Gastroesophageal sphincter (tissue), 4 donors: ENCODE results near the gene CNTNAP2. TPM values are rescaled to one million over a fixed set of nuclear protein-coding genes. Genes with fewer than 3 reads are reported as not detected.

Experiments
- ATAC-seq: fragments of 150-250 bp; one replicate; pipeline ENCODE4 v1.9.1; 2016; ENCODE audit warnings: mild to moderate bottlenecking, moderate library complexity
- H3K27ac ChIP-seq, 4 donors: fragments of 200-600 bp; sonication (generic) in 3 of 4; 1 replicate in 3 of 4; 2 replicates in 1 of 4; pipeline ENCODE4 v1.5.1; 2016 to 2019
- H3K27me3 ChIP-seq: fragments of 200-600 bp; sonication (generic); one replicate; pipeline ENCODE4 v1.5.1; 2019
- H3K36me3 ChIP-seq, 2 donors: fragments of 200-600 bp; sonication (generic); one replicate each; pipeline ENCODE4 v1.5.1; 2019; ENCODE audit warnings: control low read depth in 1 of 2
- H3K4me1 ChIP-seq, 3 donors: fragments of 200-600 bp; sonication (generic); 1 replicate in 2 of 3; 2 replicates in 1 of 3; pipeline ENCODE4 v1.5.1; 2016 to 2019; ENCODE audit warnings: control low read depth in 2 of 3
- H3K4me3 ChIP-seq, 2 donors: fragments of 200-600 bp; sonication (generic); one replicate each; pipeline ENCODE4 v1.5.1; 2019; ENCODE audit warnings: mild to moderate bottlenecking in 1 of 2, moderate library complexity in 1 of 2
- H3K9me3 ChIP-seq, 3 donors: fragments of 200-600 bp; sonication (generic); one replicate each; pipeline ENCODE4 v1.5.1; 2017 to 2019; ENCODE audit warnings: control low read depth in 2 of 3
- CTCF ChIP-seq, 4 experiments: fragments of 200-600 bp in 2 of 4; fragments of 450-650 bp in 2 of 4; sonication (generic) in 1 of 4; IDR thresholded peaks; one replicate each; pipeline ENCODE4 v1.5.1; 2017 to 2019; ENCODE audit warnings: antibody characterized with exemption in 4 of 4, mild to moderate bottlenecking in 2 of 4, moderate library complexity in 2 of 4
- EP300 ChIP-seq: sonication (generic); formaldehyde crosslinking; IDR thresholded peaks from one replicate; pipeline ENCODE4 v1.6.1; 2017; ENCODE audit warnings: antibody characterized with exemption, mild to moderate bottlenecking
- POLR2A ChIP-seq, 2 donors: fragments of 450-650 bp; IDR thresholded peaks; one replicate each; pipeline ENCODE4 v1.6.1; 2017; ENCODE audit warnings: antibody characterized with exemption in 2 of 2, mild to moderate bottlenecking in 2 of 2, moderate library complexity in 1 of 2
- POLR2AphosphoS5 ChIP-seq: sonication (generic); formaldehyde crosslinking; IDR thresholded peaks from one replicate; pipeline ENCODE4 v1.6.1; 2017; ENCODE audit warnings: antibody characterized with exemption
- WGBS, 2 donors: methylation state at CpG; one replicate each; pipeline ENCODE4 v1.1.5; 2018; ENCODE audit warnings: low coverage in 1 of 2; 5-methylcytosine and 5-hydroxymethylcytosine counted together
- total RNA-seq, 4 donors: library from RNA; depleted of rRNA; stranded (reverse); fragments of >200 nt; gene quantifications; one replicate each; pipeline ENCODE4 v1.1.0, GENCODE V29; 2016

Gene CNTNAP2
- total RNA-seq, 4 donors from 2014 or later, result 1.5 to 8.9 (median 3.2) TPM

DNA sequence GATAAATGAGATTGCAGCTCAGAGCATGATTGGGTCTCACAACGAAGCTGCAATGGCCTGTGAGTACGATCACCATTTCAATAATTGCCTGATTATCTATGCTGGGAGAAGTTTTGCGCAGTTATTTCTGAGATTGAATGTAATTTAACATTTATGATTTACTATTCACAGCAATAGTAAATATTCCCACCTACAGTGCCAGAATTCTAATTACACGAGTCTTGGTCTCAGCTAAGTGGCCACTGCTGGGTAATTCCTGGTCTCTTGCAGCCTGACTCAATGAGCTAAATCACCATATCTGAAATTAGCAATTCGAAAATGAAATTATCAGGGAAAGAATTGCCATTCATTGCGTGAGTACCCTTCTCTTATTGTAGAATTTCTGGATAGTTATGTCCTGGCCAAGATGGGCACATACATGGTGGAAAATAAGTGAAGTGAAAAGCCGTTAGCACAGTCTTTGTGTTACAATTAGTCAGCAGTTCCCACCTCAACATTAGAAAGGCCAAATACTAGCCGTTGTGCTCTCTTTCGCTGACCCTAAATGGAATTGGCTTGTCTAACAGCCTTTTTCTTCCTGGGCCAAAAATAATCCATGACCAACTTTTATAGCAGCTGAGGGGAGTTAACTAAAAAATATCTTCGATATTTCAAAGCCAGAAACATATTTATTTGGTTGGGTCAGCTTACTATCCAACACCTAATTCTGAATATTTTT lies 1793.0 kb downstream of the CNTNAP2 start:
- WGBS, 2 donors, result 67 to 88% methylated on average over 10 of the region's 10 CpGs
- Histone ChIP-seq H3K27ac (no peak overlapping the region), H3K4me3 (no peak overlapping the region), H3K4me1 (peaks cover 0 to 4% (median 0%) of the 10 kb centered on the region in 3 donors), H3K36me3 (no peaks in the 10 kb centered on the region), H3K9me3 (no peaks in the 10 kb centered on the region), H3K27me3 (no peaks in the 10 kb centered on the region)
- ATAC-seq, result no peak
- TF ChIP-seq POLR2AphosphoS5, result no peak
- TF ChIP-seq EP300, result no peak
- TF ChIP-seq CTCF (IDR thresholded peaks at IDR 0.05), result no peak
- TF ChIP-seq POLR2A (IDR thresholded peaks at IDR 0.05), result no peak

GRCh38 chr7:147911201-147911601 lies 1794.6 kb downstream of the CNTNAP2 start:
- no peaks in the 10 kb centered on the region for H3K9me3 ChIP-seq
- no peak for ATAC-seq
- no peak overlapping the region for H3K4me3 ChIP-seq
- peaks cover 0 to 4% (median 0%) of the 10 kb centered on the region in 3 donors for H3K4me1 ChIP-seq
- TF ChIP-seq EP300, result no peak
- TF ChIP-seq POLR2AphosphoS5, result no peak
- no peak for TF ChIP-seq POLR2A (IDR thresholded peaks at IDR 0.05)
- TF ChIP-seq CTCF (IDR thresholded peaks at IDR 0.05), result no peak
- H3K27ac ChIP-seq, result no peak overlapping the region
- no peaks in the 10 kb centered on the region for H3K27me3 ChIP-seq
- WGBS, 2 donors, result 37 to 38% methylated on average over 3 of the region's 3 CpGs
- H3K36me3 ChIP-seq, result no peaks in the 10 kb centered on the region

- no peak for TF ChIP-seq EP300
- no peak for TF ChIP-seq CTCF (IDR thresholded peaks at IDR 0.05)
- TF ChIP-seq POLR2AphosphoS5, result no peak
- TF ChIP-seq POLR2A (IDR thresholded peaks at IDR 0.05), result no peak
- no peaks in the 10 kb centered on the region for H3K9me3 ChIP-seq
- ATAC-seq, result no peak
- H3K27ac ChIP-seq, result no peak overlapping the region
- peaks cover 0 to 4% (median 0%) of the 10 kb centered on the region in 3 donors for H3K4me1 ChIP-seq
- no CpG with 5 or more reads among the region's 2 CpGs for WGBS, 2 donors
- H3K36me3 ChIP-seq, result no peaks in the 10 kb centered on the region
- H3K27me3 ChIP-seq, result no peaks in the 10 kb centered on the region
- H3K4me3 ChIP-seq, result no peak overlapping the region
Measured at GRCh38 chr7:147912291-147912690, 1795.7 kb downstream of the CNTNAP2 start.

GRCh38 chr7:147912946-147913638 lies 1796.5 kb downstream of the CNTNAP2 start:
- Histone ChIP-seq H3K4me3 (no peak overlapping the region), H3K9me3 (no peaks in the 10 kb centered on the region), H3K4me1 (peaks cover 0 to 4% (median 0%) of the 10 kb centered on the region in 3 donors), H3K36me3 (no peaks in the 10 kb centered on the region), H3K27me3 (no peaks in the 10 kb centered on the region), H3K27ac (no peak overlapping the region)
- 69 to 80% methylated on average over 1 to 2 of the region's 2 CpGs for WGBS, 2 donors
- no peak for ATAC-seq
- TF ChIP-seq CTCF (IDR thresholded peaks at IDR 0.05) (no peak), POLR2A (IDR thresholded peaks at IDR 0.05) (no peak), EP300 (no peak), POLR2AphosphoS5 (no peak)
